22Rv1 (cell line): Measurements from ENCODE around the gene SUSD4.
"Not testable (repeated sequence)": the region's sequence is repeated elsewhere in the genome, so short reads cannot be mapped to it uniquely, and the experiment has no call there.

Experiments used
- H3K27ac ChIP-seq: fragments of 450-650 bp; 2 replicates; pipeline ENCODE4 v1.5.1; 2017
- ZFX ChIP-seq: fragments of 450-650 bp; IDR thresholded peaks from 2 replicates; pipeline ENCODE4 v1.6.1; 2017; ENCODE audit warnings: antibody characterized with exemption, borderline replicate concordance
- TF ChIP-seq, protein P1 (sequence below): fragments of 450-650 bp; IDR thresholded peaks from 2 replicates; pipeline ENCODE4 v1.5.1; 2017; ENCODE audit warnings: mild to moderate bottlenecking

SUSD4 gene

DNA sequence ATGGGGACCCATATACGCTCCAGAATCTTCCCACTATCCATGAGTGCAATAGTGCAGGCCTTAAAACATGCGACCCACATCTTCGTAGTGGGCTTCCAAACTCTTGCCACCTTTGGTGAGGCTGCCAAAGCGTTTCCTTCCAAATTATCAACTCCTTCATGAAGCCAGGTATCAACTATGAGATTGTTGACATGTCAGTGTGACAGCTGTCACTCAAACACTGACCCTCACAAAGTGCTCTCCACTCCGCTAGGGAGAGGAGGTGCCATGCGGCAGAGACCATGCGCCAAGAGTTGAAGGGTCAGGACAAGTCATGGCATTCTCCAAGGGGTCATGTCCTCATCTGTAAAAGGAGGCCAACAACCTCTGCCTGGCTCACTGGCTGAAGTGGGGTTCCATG lies 103.3 kb downstream of the SUSD4 start:
- TF ChIP-seq, protein P1, sequence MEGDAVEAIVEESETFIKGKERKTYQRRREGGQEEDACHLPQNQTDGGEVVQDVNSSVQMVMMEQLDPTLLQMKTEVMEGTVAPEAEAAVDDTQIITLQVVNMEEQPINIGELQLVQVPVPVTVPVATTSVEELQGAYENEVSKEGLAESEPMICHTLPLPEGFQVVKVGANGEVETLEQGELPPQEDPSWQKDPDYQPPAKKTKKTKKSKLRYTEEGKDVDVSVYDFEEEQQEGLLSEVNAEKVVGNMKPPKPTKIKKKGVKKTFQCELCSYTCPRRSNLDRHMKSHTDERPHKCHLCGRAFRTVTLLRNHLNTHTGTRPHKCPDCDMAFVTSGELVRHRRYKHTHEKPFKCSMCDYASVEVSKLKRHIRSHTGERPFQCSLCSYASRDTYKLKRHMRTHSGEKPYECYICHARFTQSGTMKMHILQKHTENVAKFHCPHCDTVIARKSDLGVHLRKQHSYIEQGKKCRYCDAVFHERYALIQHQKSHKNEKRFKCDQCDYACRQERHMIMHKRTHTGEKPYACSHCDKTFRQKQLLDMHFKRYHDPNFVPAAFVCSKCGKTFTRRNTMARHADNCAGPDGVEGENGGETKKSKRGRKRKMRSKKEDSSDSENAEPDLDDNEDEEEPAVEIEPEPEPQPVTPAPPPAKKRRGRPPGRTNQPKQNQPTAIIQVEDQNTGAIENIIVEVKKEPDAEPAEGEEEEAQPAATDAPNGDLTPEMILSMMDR: no peak
- no peak for TF ChIP-seq ZFX

GRCh38 chr1:223259462-223259861 lies 104.5 kb downstream of the SUSD4 start:
- no peak overlapping the region for H3K27ac ChIP-seq

More for the DNA sequence above, 103.3 kb downstream of the SUSD4 start:
- no peak overlapping the region for H3K27ac ChIP-seq

DNA sequence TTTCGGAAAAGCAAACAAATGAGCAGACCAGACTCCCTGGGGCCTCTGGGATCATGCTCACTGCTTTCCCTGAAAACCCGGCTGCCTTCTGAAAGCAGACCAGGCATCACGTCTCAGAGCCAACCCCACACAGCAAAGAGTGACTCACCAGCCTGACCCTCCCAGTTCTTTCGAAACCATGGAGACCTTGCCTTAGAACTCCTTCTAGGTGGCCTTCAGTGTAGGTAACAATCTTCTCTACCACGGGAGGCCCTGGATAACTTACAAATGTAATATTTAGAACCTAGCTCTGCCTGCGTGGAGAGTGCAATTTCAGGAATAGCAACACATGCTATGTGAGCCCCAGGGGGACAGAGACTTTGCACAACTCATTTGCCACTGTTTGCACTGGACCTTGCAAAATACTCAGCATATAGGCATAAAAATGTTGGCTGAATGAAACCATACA lies 105.2 kb downstream of the SUSD4 start:
- TF ChIP-seq ZFX: no peak
- TF ChIP-seq, protein P1: no peak
- H3K27ac ChIP-seq: no peak overlapping the region

More at GRCh38 chr1:223259462-223259861, 104.5 kb downstream of the SUSD4 start:
- no peak for TF ChIP-seq ZFX
- TF ChIP-seq, protein P1: no peak

GRCh38 chr1:223257856-223258550 lies 106.0 kb downstream of the SUSD4 start:
- TF ChIP-seq, protein P1: no peak
- no peak for TF ChIP-seq ZFX
- H3K27ac ChIP-seq: no peak overlapping the region

GRCh38 chr1:223256034-223256433 lies 107.9 kb downstream of the SUSD4 start:
- TF ChIP-seq ZFX: no peak
- TF ChIP-seq, protein P1: no peak
- H3K27ac ChIP-seq: no peak overlapping the region

- TF ChIP-seq ZFX: no peak
- TF ChIP-seq, protein P1: no peak
- H3K27ac ChIP-seq: no peak overlapping the region
Measured at GRCh38 chr1:223253916-223254315, 110.1 kb downstream of the SUSD4 start.

GRCh38 chr1:223251387-223251786 lies 112.6 kb downstream of the SUSD4 start:
- not testable (repeated sequence) for H3K27ac ChIP-seq

GRCh38 chr1:223250632-223251015 lies 113.4 kb downstream of the SUSD4 start:
- TF ChIP-seq ZFX: no peak
- TF ChIP-seq, protein P1: no peak
- H3K27ac ChIP-seq: no peak overlapping the region
